Measurements from ENCODE around the gene PLPPR1.
"Not testable (repeated sequence)": the region's sequence is repeated elsewhere in the genome, so short reads cannot be mapped to it uniquely, and the experiment has no call there.

Gene PLPPR1

DNA sequence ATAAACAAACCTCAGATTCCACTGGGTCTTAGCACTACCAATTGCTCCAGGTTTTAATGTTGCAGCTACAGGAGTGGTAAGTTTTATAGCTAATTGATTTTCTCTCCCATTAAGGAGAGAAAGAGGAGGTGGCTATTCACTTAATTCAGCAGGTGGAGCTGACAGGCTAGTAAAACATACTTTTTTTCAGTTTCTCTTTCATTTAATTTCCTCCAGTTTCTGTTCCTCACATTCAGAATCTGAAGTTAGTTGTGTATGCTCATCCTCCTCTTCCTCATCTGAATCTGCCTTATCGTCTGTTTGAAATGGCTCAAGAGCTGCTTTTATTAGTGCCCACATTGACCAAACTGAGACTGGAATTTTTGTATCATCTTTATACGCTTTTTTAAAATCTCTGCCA lies 98.0 kb downstream of the PLPPR1 start:
- DNase-seq (ENCODE audit: low spot score), result no peak

DNA sequence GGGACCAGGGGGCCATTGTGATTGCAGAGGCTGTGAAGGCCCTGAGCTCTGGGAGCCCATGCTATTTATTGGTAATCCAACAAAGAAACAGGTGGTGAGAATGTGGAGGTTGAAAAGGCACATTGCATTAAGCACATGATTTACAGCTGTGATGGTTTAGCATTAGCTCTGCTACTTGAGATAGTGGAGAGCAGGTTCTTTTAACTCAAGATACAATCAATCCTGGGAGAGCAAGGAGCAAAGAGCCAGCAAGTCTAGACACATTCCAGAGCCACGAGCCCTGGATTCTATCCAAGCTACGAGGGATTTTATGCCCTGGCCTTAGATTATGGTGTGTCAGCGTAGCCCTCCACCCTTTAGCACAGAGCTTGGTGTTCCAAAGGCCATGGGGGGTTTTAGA lies 98.8 kb downstream of the PLPPR1 start:
- DNase-seq (ENCODE audit: low spot score), result not testable (repeated sequence)

GRCh38 chr9:101128623-101129022 lies 100.1 kb downstream of the PLPPR1 start:
- no peak for DNase-seq (ENCODE audit: low spot score)

DNA sequence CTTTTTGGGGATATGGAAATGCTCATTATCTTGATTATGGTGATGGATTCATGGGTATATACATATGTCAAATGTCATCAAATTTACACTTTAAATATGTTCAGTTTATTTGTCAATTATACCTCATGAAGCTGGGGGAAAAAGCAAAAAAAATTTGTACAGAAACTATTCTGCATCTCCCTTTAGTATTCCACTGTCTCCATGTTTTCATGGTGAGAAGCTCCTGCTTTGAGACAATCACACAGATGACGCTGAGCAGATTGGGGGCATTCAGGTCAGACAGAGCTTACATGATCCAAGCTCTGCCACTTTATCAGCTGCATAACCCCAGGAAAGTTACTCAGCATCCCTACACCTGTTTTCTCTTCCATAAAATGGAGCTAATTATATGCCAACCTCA lies 101.5 kb downstream of the PLPPR1 start:
- DNase-seq (ENCODE audit: low spot score), result no peak

GRCh38 chr9:101131326-101131725 lies 102.8 kb downstream of the PLPPR1 start:
- no peak for DNase-seq (ENCODE audit: low spot score)

GRCh38 chr9:101132801-101133200 lies 104.3 kb downstream of the PLPPR1 start:
- no peak for DNase-seq (ENCODE audit: low spot score)

DNA sequence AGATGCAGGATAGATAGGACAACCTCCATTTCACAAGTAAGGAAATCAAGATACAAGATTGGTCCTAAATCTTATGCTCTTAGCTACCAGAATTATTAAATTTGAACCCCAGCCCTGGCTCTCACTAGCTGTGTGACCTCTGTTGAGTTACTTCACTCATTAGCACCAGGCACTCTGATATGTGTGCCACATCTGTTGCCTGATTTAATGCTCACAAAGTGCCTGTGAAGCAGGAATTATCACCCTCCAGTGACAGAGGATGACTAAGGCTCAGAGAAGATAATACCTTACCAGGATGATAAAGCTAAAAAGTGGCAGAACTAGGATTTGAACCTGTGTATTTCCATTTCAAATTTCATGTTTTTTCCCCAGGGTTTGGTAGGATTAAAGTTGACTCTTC lies 110.0 kb downstream of the PLPPR1 start:
- no peak for DNase-seq (ENCODE audit: low spot score)

DNA sequence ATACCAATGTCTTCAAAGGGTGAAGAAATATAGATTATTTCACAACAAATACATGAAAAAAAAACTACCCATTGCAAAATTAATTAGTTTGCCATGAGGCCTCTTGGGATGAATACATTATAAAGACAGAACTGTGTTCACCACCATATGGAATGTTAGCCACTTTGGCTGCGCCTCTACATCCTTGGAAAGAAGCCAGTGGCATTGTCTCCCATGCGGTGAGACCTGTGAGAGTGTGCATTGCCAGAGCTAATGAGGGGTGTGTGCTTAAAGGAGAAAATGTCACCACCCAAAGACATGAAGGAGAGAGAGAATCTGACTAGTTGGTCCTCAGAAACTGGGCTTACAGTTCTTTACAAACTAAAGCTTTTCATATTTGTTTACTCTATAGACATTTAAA lies 110.6 kb downstream of the PLPPR1 start:
- no peak for DNase-seq (ENCODE audit: low spot score)

DNA sequence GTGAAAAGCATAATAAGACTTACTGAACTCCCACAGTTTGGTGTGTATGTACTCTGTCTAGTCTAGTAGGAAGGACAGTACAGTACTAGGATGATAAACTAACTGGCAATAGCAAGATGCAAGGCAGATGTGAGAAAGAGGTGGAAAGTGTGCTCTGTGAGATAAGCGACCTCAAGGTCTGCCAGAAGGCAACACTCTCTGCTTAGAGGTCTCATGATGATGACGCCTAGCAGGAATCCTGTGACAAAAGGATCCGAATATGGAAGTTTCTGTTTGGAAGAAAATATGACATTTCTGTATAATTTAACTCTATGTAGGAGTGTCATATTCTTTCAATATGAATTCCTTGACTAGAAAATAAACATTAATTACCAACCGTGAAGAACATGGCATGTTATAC lies 112.2 kb downstream of the PLPPR1 start:
- no peak for DNase-seq (ENCODE audit: low spot score)

- DNase-seq (ENCODE audit: low spot score), result no peak
These were observed 118.0 kb downstream of the PLPPR1 start for GRCh38 chr9:101146508-101146907.

- DNase-seq (ENCODE audit: low spot score), result no peak
These were observed 119.8 kb downstream of the PLPPR1 start for GRCh38 chr9:101148344-101148743.

DNA sequence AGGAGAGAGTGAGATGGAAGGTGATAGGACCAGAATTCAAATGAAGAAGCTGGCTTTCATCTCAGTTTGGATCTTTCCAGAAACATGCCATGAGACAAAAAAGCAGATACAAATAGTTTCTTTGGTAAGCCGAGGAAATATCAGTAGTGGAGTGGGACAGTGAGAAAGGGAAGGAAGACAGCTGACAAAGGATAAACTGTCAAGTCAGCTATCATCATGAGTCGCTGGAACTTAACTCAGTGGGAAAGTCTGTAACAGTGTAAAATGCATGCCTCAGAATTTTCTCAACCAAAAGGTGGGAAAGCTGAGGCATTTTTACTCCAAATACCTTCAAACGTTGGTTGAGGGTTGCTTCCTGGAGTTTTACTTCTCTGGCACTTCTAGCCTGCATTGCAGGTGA lies 129.8 kb downstream of the PLPPR1 start:
- DNase-seq (ENCODE audit: low spot score), result no peak

- DNase-seq (ENCODE audit: low spot score), result no peak
These were observed 133.7 kb downstream of the PLPPR1 start for GRCh38 chr9:101162231-101162630.

GRCh38 chr9:101165131-101165530 lies 136.6 kb downstream of the PLPPR1 start:
- DNase-seq (ENCODE audit: low spot score), result no peak

- no peak for DNase-seq (ENCODE audit: low spot score)
These were observed 139.1 kb downstream of the PLPPR1 start for GRCh38 chr9:101167490-101168134.

DNA sequence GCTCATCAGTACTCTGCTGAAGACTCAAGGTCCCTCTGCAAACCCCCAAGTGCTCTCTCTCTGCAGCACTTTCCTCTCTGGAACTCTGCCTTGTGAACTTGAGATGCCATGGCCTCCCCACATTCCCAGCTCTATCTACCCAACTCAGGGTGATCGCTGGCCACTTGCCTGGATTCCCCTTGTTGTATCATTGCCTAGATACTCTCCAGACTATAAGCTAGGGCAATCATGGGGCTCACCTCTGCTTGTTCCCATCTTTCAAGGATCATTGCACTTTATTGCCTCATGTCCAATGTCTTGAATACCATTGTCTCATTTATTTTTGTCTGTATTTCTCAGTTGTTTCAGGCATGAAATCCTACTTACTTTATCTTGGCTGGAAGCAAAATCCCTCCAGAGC lies 144.1 kb downstream of the PLPPR1 start:
- DNase-seq (ENCODE audit: low spot score), result no peak

- DNase-seq (ENCODE audit: low spot score), result no peak
These were observed 145.4 kb downstream of the PLPPR1 start for GRCh38 chr9:101173907-101174306.

GRCh38 chr9:101176384-101176783 lies 147.9 kb downstream of the PLPPR1 start:
- DNase-seq (ENCODE audit: low spot score), result no peak

DNA sequence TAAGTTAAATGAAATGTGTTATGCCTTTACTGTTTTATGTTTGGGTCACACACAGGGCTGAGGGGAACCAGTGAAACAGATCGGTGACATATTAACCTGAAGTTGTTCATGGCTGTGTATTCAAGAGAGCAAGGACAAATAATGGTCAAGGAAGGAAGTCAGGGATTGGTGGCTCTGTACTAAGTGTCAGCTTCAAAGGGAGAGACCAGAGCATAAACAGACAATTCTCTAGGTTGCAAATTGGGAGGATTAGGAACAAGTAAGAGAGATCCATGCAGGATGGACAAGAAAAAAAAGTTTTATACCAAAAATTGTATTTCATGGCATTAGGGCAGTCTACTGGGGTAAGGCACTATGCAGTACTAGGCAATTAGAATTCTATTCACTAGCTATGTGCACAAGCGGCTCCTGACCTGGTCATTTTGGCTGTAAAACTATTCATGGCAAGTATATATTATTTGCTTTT lies 156.3 kb downstream of the PLPPR1 start:
- DNase-seq (ENCODE audit: low spot score), result no peak

GRCh38 chr9:101191723-101192122 lies 163.2 kb downstream of the PLPPR1 start:
- no peak for DNase-seq (ENCODE audit: low spot score)

GRCh38 chr9:101197026-101197425 lies 168.5 kb downstream of the PLPPR1 start:
- DNase-seq (ENCODE audit: low spot score), result no peak

DNA sequence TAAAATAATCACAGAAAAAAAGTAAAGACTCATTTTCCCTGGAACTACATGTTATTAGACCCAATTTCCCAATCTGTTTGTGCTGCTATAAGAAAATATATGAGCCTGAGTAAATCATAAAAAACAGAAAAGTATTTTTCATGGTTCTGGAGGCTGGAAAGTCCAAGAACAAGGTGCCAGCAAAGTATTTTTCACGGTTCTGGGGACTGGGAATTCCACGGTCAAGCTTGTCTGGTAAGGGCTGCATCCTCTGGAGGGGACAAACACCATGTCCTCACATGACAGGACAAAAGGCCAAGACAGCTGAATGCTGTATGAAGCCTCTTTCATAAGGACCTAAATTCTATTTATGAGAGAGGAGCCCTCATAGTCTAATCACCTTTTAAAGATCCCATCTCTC lies 172.3 kb downstream of the PLPPR1 start:
- no peak for DNase-seq (ENCODE audit: low spot score)

- no peak for DNase-seq (ENCODE audit: low spot score)
These were observed 173.1 kb downstream of the PLPPR1 start for GRCh38 chr9:101201630-101202029.

GRCh38 chr9:101209670-101210069 lies 181.1 kb downstream of the PLPPR1 start:
- DNase-seq (ENCODE audit: low spot score), result no peak

- no peak for DNase-seq (ENCODE audit: low spot score)
These were observed 184.1 kb downstream of the PLPPR1 start for GRCh38 chr9:101212661-101213060.

All from hepatic stellate cell (primary cell).